Measurements from ENCODE around the gene KCNMA1.

Gene KCNMA1

GRCh38 chr10:77505431-77506334, 131.9 kb downstream of the KCNMA1 start:
- peak; percentile 93 for DNase-seq (ENCODE audit: low read depth, low spot score)
- H3K4me3 ChIP-seq (ENCODE audit: low read depth, low read length): no peak overlapping the region
- in situ Hi-C loops (cut with HindIII; ENCODE audit: low sequenced_read_pairs): no loop called here
- TF ChIP-seq, protein P1, sequence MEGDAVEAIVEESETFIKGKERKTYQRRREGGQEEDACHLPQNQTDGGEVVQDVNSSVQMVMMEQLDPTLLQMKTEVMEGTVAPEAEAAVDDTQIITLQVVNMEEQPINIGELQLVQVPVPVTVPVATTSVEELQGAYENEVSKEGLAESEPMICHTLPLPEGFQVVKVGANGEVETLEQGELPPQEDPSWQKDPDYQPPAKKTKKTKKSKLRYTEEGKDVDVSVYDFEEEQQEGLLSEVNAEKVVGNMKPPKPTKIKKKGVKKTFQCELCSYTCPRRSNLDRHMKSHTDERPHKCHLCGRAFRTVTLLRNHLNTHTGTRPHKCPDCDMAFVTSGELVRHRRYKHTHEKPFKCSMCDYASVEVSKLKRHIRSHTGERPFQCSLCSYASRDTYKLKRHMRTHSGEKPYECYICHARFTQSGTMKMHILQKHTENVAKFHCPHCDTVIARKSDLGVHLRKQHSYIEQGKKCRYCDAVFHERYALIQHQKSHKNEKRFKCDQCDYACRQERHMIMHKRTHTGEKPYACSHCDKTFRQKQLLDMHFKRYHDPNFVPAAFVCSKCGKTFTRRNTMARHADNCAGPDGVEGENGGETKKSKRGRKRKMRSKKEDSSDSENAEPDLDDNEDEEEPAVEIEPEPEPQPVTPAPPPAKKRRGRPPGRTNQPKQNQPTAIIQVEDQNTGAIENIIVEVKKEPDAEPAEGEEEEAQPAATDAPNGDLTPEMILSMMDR (IDR thresholded peaks at IDR 0.05; ENCODE audit: low read depth, low read length): no peak

DNA sequence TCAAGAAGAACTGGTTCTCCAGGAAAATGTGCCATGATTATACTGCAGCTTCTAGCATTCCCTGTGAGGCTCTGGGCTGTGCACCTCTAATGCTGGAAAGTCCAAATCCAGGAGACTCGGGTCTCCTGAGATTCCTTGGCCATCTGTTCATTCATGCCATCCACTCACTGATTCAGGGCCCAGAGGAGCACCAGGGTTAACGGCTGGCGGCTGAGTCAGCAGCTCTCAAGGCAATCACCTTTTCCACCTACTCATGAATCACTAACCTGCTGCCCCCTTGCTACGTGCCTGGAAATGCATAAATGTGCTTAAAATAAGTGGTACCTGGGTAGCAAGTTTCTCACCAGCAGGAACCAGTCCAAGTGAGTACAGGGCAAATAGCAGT, 132.7 kb downstream of the KCNMA1 start:
- in situ Hi-C loops (cut with HindIII; ENCODE audit: low sequenced_read_pairs): no loop called here
- no peak overlapping the region for H3K4me3 ChIP-seq (ENCODE audit: low read depth, low read length)
- TF ChIP-seq, protein P1 (IDR thresholded peaks at IDR 0.05; ENCODE audit: low read depth, low read length): peak; percentile 10
- DNase-seq (ENCODE audit: low read depth, low spot score): peak; percentile 47

DNA sequence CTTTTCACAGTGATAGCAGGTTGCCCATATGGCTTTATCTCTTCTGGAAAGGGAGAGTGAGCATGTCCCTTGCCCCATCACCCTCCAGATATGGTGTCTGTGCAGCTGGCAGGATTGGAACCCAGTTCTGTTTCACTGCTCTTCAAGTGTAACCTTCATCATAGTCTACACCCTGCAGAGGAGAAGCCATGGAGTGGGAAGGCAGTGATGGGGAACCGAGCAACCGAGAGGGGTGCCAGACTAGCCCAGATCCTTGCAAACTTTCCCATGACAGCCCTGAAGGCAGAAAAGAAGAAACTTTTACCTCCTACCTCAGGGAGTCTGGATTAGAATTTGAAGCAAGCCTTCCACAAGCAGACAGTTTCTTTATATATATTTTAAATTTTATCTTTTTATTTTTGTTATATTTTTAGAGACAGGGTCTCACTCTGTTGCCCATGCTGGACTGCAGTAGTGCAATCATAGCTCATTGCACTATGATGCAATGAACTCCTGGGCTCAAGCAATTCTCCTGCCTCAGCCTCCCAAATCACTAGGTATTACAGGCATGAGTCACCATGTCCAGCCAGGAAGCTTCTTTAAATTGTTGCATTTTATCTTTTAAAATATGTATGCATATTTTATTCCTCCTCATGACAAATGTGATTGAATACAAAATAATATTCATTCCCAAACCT, 133.3 kb downstream of the KCNMA1 start:
- in situ Hi-C loops (cut with HindIII; ENCODE audit: low sequenced_read_pairs): no loop called here
- TF ChIP-seq, protein P1 (IDR thresholded peaks at IDR 0.05; ENCODE audit: low read depth, low read length): no peak
- no peak overlapping the region for H3K4me3 ChIP-seq (ENCODE audit: low read depth, low read length)
- peak; percentile 58 for DNase-seq (ENCODE audit: low read depth, low spot score)

DNA sequence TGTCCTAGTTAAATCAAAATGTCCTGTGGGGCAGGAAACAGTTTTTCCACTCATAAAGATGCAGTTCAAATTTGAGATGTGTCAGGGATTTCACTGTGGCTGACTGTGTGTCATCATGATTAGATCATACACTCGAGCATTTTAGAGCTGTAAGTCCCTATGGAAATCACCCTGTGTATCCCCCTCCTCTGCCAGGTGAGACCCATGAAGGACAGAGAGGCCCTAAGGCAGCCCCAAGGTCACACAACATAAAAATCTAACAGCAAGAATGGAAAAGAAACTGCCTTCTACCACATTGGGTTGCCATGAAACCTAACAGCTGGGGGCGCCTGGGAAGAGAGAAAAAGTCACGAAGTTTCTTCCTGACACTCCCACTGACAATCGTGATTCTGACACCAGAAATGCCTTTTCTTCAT, 135.8 kb downstream of the KCNMA1 start:
- in situ Hi-C loops (cut with HindIII; ENCODE audit: low sequenced_read_pairs): no loop called here
- no peak overlapping the region for H3K4me3 ChIP-seq (ENCODE audit: low read depth, low read length)
- TF ChIP-seq, protein P1 (IDR thresholded peaks at IDR 0.05; ENCODE audit: low read depth, low read length): no peak
- DNase-seq (ENCODE audit: low read depth, low spot score): no peak

DNA sequence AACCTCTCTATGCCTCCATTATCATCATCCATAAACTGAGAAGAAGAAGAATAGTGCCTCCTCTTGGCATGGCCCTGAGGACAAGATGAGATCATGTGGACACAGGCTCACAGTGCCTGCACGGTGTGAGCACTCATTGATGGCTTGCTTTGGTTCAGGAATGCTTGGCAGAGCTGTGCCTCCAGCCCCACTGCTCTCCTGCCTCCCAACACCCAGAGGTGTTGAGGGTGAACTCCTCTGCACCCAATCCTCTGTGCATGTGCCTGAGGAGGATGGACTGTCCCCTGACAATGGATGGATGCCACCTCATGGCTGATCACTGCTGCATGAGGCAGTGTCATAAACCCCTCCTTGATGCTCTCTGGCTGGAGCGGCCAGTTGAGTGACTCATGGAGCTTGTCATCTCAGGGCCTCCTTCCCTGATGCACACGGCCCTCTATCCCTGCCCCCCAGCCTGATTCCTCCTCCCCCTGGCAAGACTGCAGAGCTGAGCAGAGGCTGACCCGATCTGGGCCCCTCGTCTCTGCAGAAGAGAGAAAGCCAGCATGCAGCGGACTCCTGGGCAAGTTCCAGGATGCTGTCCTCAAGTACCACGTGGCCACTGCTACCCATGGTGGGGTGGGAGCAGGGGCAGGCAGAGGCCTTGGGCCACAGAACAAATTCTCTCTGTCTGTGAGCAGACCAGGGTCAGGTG, 136.3 kb downstream of the KCNMA1 start:
- TF ChIP-seq, protein P1 (IDR thresholded peaks at IDR 0.05; ENCODE audit: low read depth, low read length): no peak
- in situ Hi-C loops (cut with HindIII; ENCODE audit: low sequenced_read_pairs): no loop called here

GRCh38 chr10:77500754-77501151, 136.9 kb downstream of the KCNMA1 start:
- in situ Hi-C loops (cut with HindIII; ENCODE audit: low sequenced_read_pairs): no loop called here
- H3K4me3 ChIP-seq (ENCODE audit: low read depth, low read length): no peak overlapping the region
- peak; percentile 71 for DNase-seq (ENCODE audit: low read depth, low spot score)
- TF ChIP-seq, protein P1 (IDR thresholded peaks at IDR 0.05; ENCODE audit: low read depth, low read length): no peak

More for the DNA sequence above, 136.3 kb downstream of the KCNMA1 start:
- no peak overlapping the region for H3K4me3 ChIP-seq (ENCODE audit: low read depth, low read length)
- DNase-seq (ENCODE audit: low read depth, low spot score): peak; percentile 92
